ENCODE measurements around the gene SPATC1L.
"Not testable (repeated sequence)": the region's sequence is repeated elsewhere in the genome, so short reads cannot be mapped to it uniquely, and the experiment has no call there.

SPATC1L gene

GRCh38 chr21:46151261-46151988, 32.8 kb downstream of the SPATC1L start:
- H3K36me3 ChIP-seq, result no peaks in the 10 kb centered on the region
- no peaks in the 10 kb centered on the region for H3K27me3 ChIP-seq
- H3K27ac ChIP-seq, result no peak overlapping the region
- H3K4me3 ChIP-seq (ENCODE audit: low read depth in 1 of 2, low read length in 1 of 2), result no peak overlapping the region
- TF ChIP-seq CTCF (IDR thresholded peaks at IDR 0.05), result no peak
- H3K9me3 ChIP-seq, result no peaks in the 10 kb centered on the region
- peaks cover 0 to 4% of the 10 kb centered on the region in 2 experiments for H3K4me1 ChIP-seq (ENCODE audit: control insufficient read depth in 1 of 2, insufficient read depth in 1 of 2, low read depth in 1 of 2, low read length in 1 of 2)

DNA sequence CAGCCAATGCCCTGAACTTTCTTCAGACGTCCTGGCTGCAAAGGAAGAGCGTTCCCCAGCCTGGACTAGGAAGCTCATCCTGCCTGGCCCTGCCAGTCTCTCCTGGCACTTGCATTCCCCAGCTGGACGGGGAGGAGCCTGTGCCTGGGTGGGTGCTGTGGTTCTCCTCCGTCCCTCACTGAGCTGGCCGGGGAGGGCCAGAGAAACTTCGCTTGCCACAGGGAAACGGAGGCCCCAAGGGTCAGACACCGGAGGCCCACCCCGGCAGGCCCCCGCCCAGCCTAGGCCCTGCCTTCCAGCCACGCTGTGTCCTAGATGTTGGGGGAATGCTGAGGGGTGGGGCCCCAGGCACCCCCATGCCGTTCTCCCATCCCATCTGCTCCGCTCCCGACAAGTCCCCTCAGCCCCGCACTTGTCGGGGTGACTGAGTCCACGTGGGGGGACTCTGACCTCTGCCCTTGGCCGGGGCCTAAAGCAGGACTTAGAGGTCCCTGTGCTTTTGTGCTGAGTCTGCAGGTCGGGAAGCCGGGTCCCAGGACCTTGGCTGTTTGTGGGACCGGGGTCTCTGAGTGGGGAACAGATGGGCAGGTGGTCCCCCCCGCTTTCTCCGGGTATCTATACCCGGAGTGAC, 33.7 kb downstream of the SPATC1L start:
- Histone ChIP-seq H3K9me3 (no peaks in the 10 kb centered on the region), H3K4me1 (ENCODE audit: control insufficient read depth in 1 of 2, insufficient read depth in 1 of 2, low read depth in 1 of 2, low read length in 1 of 2) (peaks cover 0 to 4% of the 10 kb centered on the region in 2 experiments), H3K36me3 (no peaks in the 10 kb centered on the region), H3K27me3 (no peaks in the 10 kb centered on the region), H3K4me3 (ENCODE audit: low read depth in 1 of 2, low read length in 1 of 2) (no peak overlapping the region), H3K27ac (no peak overlapping the region)
- TF ChIP-seq CTCF (IDR thresholded peaks at IDR 0.05), result no peak

DNA sequence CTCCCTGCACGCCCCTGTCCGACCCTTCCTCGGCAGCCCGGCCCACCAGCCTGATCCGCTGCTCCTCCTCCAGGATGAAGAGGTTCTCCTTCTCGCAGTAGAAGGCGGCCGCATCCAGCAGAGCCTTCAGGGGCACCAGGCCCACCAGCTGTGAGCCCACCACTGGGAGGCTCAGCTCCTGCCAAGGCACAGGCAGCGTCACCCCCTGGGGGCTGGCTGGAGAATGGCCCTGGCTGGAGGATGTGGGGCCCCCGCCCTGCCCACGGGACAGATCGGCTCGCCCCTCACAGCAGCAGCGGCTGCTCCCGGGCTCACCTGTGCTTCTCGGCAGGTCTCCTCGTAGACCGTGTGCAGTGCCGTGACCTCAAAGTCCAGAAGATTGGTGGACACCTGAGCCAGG, 34.2 kb downstream of the SPATC1L start:
- Histone ChIP-seq H3K27me3 (no peaks in the 10 kb centered on the region), H3K27ac (no peak overlapping the region), H3K9me3 (no peaks in the 10 kb centered on the region), H3K4me3 (ENCODE audit: low read depth in 1 of 2, low read length in 1 of 2) (no peak overlapping the region), H3K36me3 (no peaks in the 10 kb centered on the region), H3K4me1 (ENCODE audit: control insufficient read depth in 1 of 2, insufficient read depth in 1 of 2, low read depth in 1 of 2, low read length in 1 of 2) (peaks cover 0 to 4% of the 10 kb centered on the region in 2 experiments)
- no peak for TF ChIP-seq CTCF (IDR thresholded peaks at IDR 0.05)

- Histone ChIP-seq H3K4me3 (ENCODE audit: low read depth in 1 of 2, low read length in 1 of 2) (no peak overlapping the region), H3K27ac (no peak overlapping the region), H3K27me3 (no peaks in the 10 kb centered on the region), H3K4me1 (ENCODE audit: control insufficient read depth in 1 of 2, insufficient read depth in 1 of 2, low read depth in 1 of 2, low read length in 1 of 2) (peaks cover 0 to 4% of the 10 kb centered on the region in 2 experiments), H3K9me3 (no peaks in the 10 kb centered on the region), H3K36me3 (no peaks in the 10 kb centered on the region)
- TF ChIP-seq CTCF (IDR thresholded peaks at IDR 0.05), result no peak
Measured at GRCh38 chr21:46149205-46149901, 34.9 kb downstream of the SPATC1L start.

DNA sequence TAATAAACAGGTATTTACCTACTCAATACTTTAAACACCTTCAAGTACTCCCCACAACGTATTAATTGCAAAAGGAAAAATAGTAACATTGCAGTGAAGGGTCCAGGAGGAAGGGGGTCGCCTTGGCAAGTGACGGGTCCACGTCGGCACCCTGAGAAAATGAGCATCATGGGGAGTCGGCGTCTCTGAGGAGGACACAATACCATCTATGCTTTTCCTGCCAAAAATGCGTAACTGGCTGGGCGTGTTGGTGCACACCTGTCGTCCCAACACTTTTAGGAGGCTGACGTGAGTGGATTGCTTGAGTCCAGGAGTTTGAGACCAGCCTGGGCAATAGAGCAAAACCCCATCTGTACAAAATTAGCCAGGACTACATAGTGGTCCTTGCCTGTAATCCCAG, 36.2 kb downstream of the SPATC1L start:
- Histone ChIP-seq H3K27me3 (peaks cover 4% of the 10 kb centered on the region), H3K27ac (no peak overlapping the region), H3K36me3 (no peaks in the 10 kb centered on the region), H3K4me3 (ENCODE audit: low read depth in 1 of 2, low read length in 1 of 2) (no peak overlapping the region), H3K9me3 (no peaks in the 10 kb centered on the region), H3K4me1 (ENCODE audit: control insufficient read depth in 1 of 2, insufficient read depth in 1 of 2, low read depth in 1 of 2, low read length in 1 of 2) (peaks cover under 1 to 5% of the 10 kb centered on the region in 2 experiments)
- TF ChIP-seq CTCF (IDR thresholded peaks at IDR 0.05), result no peak

DNA sequence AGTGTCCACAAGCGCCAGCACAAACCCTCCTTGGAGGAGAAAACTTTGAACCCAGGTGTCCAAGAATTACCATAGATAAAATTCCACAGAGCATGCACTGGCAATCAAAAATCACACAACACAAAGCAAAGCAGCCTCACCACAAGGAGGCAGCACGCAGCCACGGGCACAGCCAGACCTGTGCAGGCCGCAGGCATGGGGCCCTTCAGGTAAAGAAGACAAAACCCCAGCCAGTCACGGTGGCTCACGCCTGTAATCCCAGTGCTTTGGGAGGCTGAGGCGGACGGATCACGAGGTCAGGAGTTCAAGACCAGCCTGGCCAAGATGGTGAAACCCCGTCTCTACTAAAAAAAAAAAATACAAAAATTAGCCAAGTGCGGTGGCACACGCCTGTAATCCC, 36.8 kb downstream of the SPATC1L start:
- not testable (repeated sequence) for H3K9me3 ChIP-seq; H3K4me1 ChIP-seq (ENCODE audit: control insufficient read depth in 1 of 2, insufficient read depth in 1 of 2, low read depth in 1 of 2, low read length in 1 of 2); H3K27me3 ChIP-seq; H3K27ac ChIP-seq; H3K4me3 ChIP-seq (ENCODE audit: low read depth in 1 of 2, low read length in 1 of 2); H3K36me3 ChIP-seq

Data from neutrophil (primary cell).